SK-N-MC (cell line): ENCODE data around the gene UBXN4.
"Not testable (repeated sequence)": the region's sequence is repeated elsewhere in the genome, so short reads cannot be mapped to it uniquely, and the experiment has no call there.

Experiments
- DNase-seq: peaks from one replicate; pipeline ENCODE4 v3.0.0-alpha.2; 2011; ENCODE audit warnings: low read depth, low spot score
- H3K27ac ChIP-seq: fragments of 200-600 bp; sonication (generic); 2 replicates; pipeline ENCODE4 v1.5.1; 2016; ENCODE audit warnings: mixed run types
- H3K36me3 ChIP-seq: fragments of 200-600 bp; sonication (generic); 2 replicates; pipeline ENCODE4 v1.6.1; 2017; ENCODE audit warnings: antibody characterized with exemption, low read length, mixed read lengths; ENCODE audit not compliant: insufficient read depth
- H3K4me3 ChIP-seq: fragments of 200-600 bp; sonication (generic); 2 replicates; pipeline ENCODE4 v1.5.1; 2016
- H3K9ac ChIP-seq: fragments of 200-600 bp; sonication (generic); 2 replicates; pipeline ENCODE4 v1.8.0; 2017; ENCODE audit warnings: mixed run types, mixed read lengths; ENCODE audit not compliant: insufficient read length
- H3K9me3 ChIP-seq: fragments of 200-600 bp; sonication (generic); 2 replicates; pipeline ENCODE4 v1.6.1; 2017; ENCODE audit warnings: low read depth, mild to moderate bottlenecking, antibody characterized with exemption, low read length, moderate library complexity, mixed read lengths
- EZH2 ChIP-seq: fragments of 200-600 bp; sonication (generic); IDR thresholded peaks from one replicate; pipeline ENCODE4 v1.6.1; 2017; ENCODE audit warnings: antibody characterized with exemption
- FOXP2 ChIP-seq: optimal IDR thresholded peaks from 2 replicates; pipeline ENCODE3; 2011; ENCODE audit warnings: mild to moderate bottlenecking, moderate library complexity; ENCODE audit not compliant: insufficient read depth; ENCODE audit errors: extremely low read length, control extremely low read depth
- POLR2AphosphoS5 ChIP-seq: IDR thresholded peaks from 2 replicates; pipeline ENCODE4 v1.6.1; 2012; ENCODE audit warnings: mild to moderate bottlenecking, low read depth, low read length, borderline replicate concordance

Gene UBXN4

GRCh38 chr2:135796606-135797005, 55.0 kb downstream of the UBXN4 start:
- Histone ChIP-seq H3K4me3 (no peak overlapping the region), H3K36me3 (no peaks in the 10 kb centered on the region), H3K9ac (no peak overlapping the region), H3K27ac (no peak overlapping the region), H3K9me3 (no peaks in the 10 kb centered on the region)
- no peak for TF ChIP-seq POLR2AphosphoS5
- TF ChIP-seq FOXP2: no peak
- TF ChIP-seq EZH2: no peak
- DNase-seq: no peak

DNA sequence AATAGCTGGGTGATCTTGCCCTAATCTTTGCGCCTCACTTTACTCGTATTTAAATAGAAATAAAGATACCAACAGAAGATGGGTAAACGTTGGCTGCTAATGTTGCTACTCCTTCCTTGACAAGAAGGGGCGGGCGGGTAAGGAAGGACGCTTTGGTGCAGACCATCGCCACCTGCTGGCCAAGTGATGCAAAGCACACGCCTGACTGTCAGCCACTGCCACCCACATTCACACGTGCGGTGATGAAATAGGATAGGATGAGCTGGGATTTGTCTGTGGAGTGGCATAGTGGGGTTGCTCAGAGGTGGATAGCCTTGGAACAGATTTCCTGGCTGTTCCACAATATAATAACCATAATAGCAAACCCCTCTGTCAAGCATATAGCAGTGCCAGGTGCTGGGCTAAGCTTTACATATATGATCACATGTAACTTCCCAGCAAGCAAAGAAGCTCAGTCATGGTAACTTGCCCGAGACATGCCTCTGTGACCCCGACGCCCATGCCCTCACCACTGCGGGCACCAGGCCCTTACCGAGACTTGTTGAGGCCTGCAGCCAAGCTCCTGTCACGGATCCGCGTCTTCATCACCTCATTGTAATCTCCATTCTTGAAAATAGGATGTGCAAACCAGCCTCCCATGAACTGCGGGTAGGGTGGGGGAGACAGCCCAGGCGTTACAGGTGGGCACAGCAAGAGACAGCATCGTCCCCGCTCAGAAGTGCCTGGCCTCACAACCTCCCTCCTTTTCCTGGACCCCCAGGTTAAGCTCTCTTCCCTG, 56.0 kb downstream of the UBXN4 start:
- Histone ChIP-seq H3K27ac (no peak overlapping the region), H3K4me3 (no peak overlapping the region), H3K9ac (no peak overlapping the region), H3K9me3 (no peaks in the 10 kb centered on the region), H3K36me3 (no peaks in the 10 kb centered on the region)
- no peak for DNase-seq
- TF ChIP-seq FOXP2 (no peak), EZH2 (no peak), POLR2AphosphoS5 (no peak)

DNA sequence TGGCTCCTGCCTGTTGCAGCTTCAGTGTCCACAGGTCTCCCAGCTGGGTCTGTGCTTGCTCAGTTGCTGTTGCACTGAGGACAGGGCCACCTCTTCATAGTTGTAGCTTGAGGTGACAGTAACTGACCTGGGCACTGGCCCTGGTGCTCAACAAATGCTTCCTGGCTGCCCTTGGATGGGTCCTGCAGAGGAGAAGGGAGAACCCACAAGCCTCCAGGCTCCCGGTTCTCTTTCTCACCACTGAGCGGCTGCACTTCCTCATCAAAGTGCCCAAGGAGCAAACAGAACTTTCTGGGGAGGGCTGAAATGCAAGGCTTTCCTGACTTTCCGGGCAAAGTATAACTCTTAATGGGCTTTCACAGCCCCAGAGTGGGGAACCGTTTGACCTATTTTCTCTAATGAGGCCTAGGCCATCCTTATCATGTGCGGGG, 56.6 kb downstream of the UBXN4 start:
- Histone ChIP-seq H3K4me3 (no peak overlapping the region), H3K36me3 (no peaks in the 10 kb centered on the region), H3K27ac (no peak overlapping the region), H3K9ac (no peak overlapping the region), H3K9me3 (no peaks in the 10 kb centered on the region)
- TF ChIP-seq EZH2 (no peak), POLR2AphosphoS5 (no peak), FOXP2 (no peak)
- DNase-seq: no peak

DNA sequence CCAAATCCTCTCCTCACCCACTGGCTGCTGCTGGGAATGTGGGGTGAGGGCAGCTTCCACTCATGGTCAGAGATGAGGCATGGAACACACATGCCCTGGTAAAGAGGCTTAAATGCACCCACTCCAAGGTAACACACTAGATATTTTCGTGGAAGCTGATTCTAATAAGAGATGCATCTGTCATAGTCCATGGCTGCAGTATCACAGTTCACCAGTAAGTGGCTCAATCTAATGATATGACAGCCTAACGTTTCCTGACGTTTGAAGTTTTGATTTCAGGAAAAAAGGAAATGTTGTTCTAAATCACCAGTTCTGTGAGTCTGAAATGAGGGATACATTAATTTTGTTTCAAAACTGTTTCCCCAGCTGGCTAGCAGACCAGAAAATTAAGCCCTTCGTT, 57.1 kb downstream of the UBXN4 start:
- TF ChIP-seq FOXP2: no peak
- TF ChIP-seq EZH2: no peak
- no peak for TF ChIP-seq POLR2AphosphoS5
- no peak overlapping the region for H3K9ac ChIP-seq
- no peak overlapping the region for H3K27ac ChIP-seq
- no peak overlapping the region for H3K4me3 ChIP-seq
- no peaks in the 10 kb centered on the region for H3K36me3 ChIP-seq
- H3K9me3 ChIP-seq: no peaks in the 10 kb centered on the region
- DNase-seq: no peak

DNA sequence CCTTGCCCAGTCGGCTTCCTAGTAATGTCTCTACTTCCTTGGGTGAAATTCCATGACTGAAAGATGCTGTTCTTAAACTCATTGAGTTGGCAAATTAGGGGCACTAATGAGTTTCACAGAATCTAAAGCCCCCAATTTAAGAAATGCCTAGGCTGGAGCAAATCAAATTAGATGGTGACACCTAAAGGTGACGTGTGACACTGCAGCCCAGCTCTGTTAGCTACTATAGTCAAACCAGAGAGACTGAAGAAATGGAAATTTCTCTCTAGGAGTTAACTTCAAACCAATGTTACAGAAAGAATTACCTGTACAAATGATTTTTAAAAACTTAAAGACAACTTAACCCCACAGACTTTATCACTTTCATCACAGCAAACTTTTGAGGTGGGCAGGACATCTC, 58.1 kb downstream of the UBXN4 start:
- TF ChIP-seq POLR2AphosphoS5 (no peak), FOXP2 (no peak), EZH2 (no peak)
- Histone ChIP-seq H3K9me3 (no peaks in the 10 kb centered on the region), H3K36me3 (no peaks in the 10 kb centered on the region), H3K4me3 (no peak overlapping the region), H3K27ac (no peak overlapping the region), H3K9ac (no peak overlapping the region)
- DNase-seq: no peak

GRCh38 chr2:135800513-135801460, 59.1 kb downstream of the UBXN4 start:
- H3K36me3 ChIP-seq: no peaks in the 10 kb centered on the region
- no peaks in the 10 kb centered on the region for H3K9me3 ChIP-seq
- no peak for DNase-seq
- H3K4me3 ChIP-seq: no peak overlapping the region
- TF ChIP-seq EZH2 (no peak), FOXP2 (no peak), POLR2AphosphoS5 (no peak)
- H3K27ac ChIP-seq: no peak overlapping the region
- no peak overlapping the region for H3K9ac ChIP-seq

DNA sequence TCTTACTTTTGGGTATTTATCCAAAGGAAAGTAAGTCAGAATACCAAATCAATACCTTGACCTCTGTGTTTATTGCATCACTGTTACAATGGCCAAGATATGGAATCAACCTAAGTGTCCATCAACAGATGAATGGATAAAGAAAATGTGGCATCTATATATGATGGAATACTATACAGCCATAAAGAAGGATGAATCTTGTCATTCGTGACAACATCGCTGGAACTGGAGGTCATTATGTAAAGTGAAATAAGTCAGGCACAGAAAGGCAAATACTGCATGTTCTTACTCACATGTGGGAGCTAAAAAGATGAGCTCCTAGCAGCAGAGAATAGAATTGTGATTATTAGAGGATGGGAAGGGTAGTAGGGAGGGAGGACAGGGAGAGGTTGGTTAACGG, 60.7 kb downstream of the UBXN4 start:
- TF ChIP-seq POLR2AphosphoS5 (no peak), FOXP2 (no peak), EZH2 (no peak)

DNA sequence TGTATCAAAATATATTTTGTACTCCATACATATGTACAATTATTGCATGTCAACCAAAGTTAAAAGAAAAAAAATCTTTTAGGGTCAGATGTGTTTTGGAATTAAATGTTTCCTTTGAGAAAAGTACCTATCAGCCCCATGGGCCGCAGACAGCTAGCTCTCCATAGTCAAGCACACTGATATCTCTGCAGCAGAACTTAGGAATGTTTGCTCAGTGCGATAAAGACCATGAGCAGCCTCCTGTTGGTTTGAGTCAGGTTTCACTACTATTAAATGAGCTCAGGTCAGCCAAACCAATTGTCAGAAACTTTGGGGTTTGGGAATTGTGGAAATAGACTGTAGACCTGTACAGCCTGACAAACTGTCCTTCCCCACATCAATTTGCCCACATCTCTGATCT, 61.6 kb downstream of the UBXN4 start:
- no peak for DNase-seq
- H3K27ac ChIP-seq: no peak overlapping the region
- H3K4me3 ChIP-seq: no peak overlapping the region
- no peaks in the 10 kb centered on the region for H3K36me3 ChIP-seq
- H3K9me3 ChIP-seq: no peaks in the 10 kb centered on the region
- no peak for TF ChIP-seq FOXP2
- TF ChIP-seq POLR2AphosphoS5: no peak
- no peak for TF ChIP-seq EZH2
- H3K9ac ChIP-seq: no peak overlapping the region

More for the DNA sequence above, 60.7 kb downstream of the UBXN4 start:
- no peak for DNase-seq
- Histone ChIP-seq H3K27ac (no peak overlapping the region), H3K9me3 (no peaks in the 10 kb centered on the region), H3K9ac (no peak overlapping the region), H3K36me3 (no peaks in the 10 kb centered on the region), H3K4me3 (no peak overlapping the region)

DNA sequence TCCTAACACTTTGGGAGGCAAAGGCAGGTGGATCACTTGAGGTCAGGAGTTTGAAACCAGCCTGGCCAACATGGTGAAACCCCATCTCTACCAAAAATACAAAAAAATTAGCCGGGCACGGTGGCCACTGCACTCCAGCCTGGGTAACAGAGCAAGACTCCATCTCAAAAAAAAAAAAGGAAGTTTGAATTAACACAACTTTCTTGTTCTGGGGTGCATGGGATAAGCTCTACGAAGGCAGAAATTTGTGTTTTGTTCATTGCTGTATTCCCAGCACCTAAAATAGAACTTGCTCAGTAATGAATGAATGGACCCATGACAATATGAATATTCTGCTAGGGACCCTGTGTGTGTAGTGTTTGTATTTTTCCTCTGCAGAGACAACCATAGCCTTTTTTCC, 66.2 kb downstream of the UBXN4 start:
- not testable (repeated sequence) for H3K27ac ChIP-seq, H3K9ac ChIP-seq, DNase-seq, H3K9me3 ChIP-seq, H3K4me3 ChIP-seq, H3K36me3 ChIP-seq
